Hematopoietic multipotent progenitor cell treated with erythropoietin and hydrocortisone succinate and interleukin-3 and kit ligand, for 8 days (in vitro differentiated cells): Measurements from ENCODE around the gene STAT6.

Experiments
- DNase-seq: peaks from one replicate; pipeline ENCODE4 v3.0.0-alpha.2; 2015

The STAT6 gene

GRCh38 chr12:57046086-57046791, 64.9 kb downstream of the STAT6 start:
- no peak for DNase-seq
